ENCODE measurements around the gene EML2. TPM values are rescaled to one million over a fixed set of nuclear protein-coding genes. Genes with fewer than 3 reads are reported as not detected.

EML2 gene
- total RNA-seq, 1 donor from 2014 or later, result 24.6 TPM

GRCh38 chr19:45640849-45641273, 1.7 kb upstream of the EML2 start:
- peaks cover 15% of the 10 kb centered on the region for H3K4me1 Mint-ChIP-seq (ENCODE audit: low read depth, unreplicated experiment)
- H3K9me3 ChIP-seq (ENCODE audit: insufficient read depth, low read depth, low read length), result no peaks in the 10 kb centered on the region
- peak overlapping the region; percentile 35 for H3K4me3 ChIP-seq (ENCODE audit: insufficient read depth, low read depth, low read length)
- H3K79me2 ChIP-seq (ENCODE audit: insufficient read depth, low read length), result peaks cover 8% of the 10 kb centered on the region
- no peak overlapping the region for H3K9ac ChIP-seq (ENCODE audit: low read length)
- no peaks in the 10 kb centered on the region for H3K27me3 Mint-ChIP-seq (ENCODE audit: low read depth, unreplicated experiment)
- peaks cover 2% of the 10 kb centered on the region for H3K9me3 Mint-ChIP-seq (ENCODE audit: unreplicated experiment)
- H3K27ac ChIP-seq (ENCODE audit: low read depth, low read length), result no peak overlapping the region
- peak overlapping the region; percentile 80 for H3K4me3 Mint-ChIP-seq (ENCODE audit: unreplicated experiment)
- FAIRE-seq (no peak), DNase-seq (ENCODE audit: low read depth) (no peak)
- no peaks in the 10 kb centered on the region for H3K36me3 ChIP-seq (ENCODE audit: insufficient read depth, low read length)
- H3K4me2 ChIP-seq (ENCODE audit: low read length), result peak overlapping the region; percentile 72
- TF ChIP-seq CTCF (IDR thresholded peaks at IDR 0.05; ENCODE audit: insufficient read depth, low read depth, low read length) (no peak), EZH2 (IDR thresholded peaks at IDR 0.05; ENCODE audit: insufficient read depth, low read length) (no peak)
- H3K36me3 Mint-ChIP-seq (ENCODE audit: low read depth, unreplicated experiment), result peaks cover 4% of the 10 kb centered on the region
- H3K27me3 ChIP-seq (ENCODE audit: insufficient read depth, low read length), result no peaks in the 10 kb centered on the region
- no peaks in the 10 kb centered on the region for H4K20me1 ChIP-seq (ENCODE audit: insufficient read depth, low read length)
- H3K27ac Mint-ChIP-seq (ENCODE audit: unreplicated experiment), result peak overlapping the region; percentile 94
- H2AFZ ChIP-seq (ENCODE audit: low read depth, low read length), result peak overlapping the region; percentile 77
- peaks cover 36% of the 10 kb centered on the region for H3K4me1 ChIP-seq (ENCODE audit: insufficient read depth, low read length)

- Histone ChIP-seq H3K9ac (ENCODE audit: low read length) (peak overlapping the region; percentile 82), H2AFZ (ENCODE audit: low read depth, low read length) (peak overlapping the region; percentile 58)
Measured at GRCh38 chr19:45637890-45638667, 1.1 kb downstream of the EML2 start.

More at GRCh38 chr19:45637890-45638667, 1.1 kb downstream of the EML2 start:
- H3K4me3 ChIP-seq (ENCODE audit: insufficient read depth, low read depth, low read length), result peak overlapping the region; percentile 84
- Mint-ChIP-seq H3K27ac (ENCODE audit: unreplicated experiment) (peak overlapping the region; percentile 58), H3K4me1 (ENCODE audit: low read depth, unreplicated experiment) (peaks cover 12% of the 10 kb centered on the region), H3K9me3 (ENCODE audit: unreplicated experiment) (no peaks in the 10 kb centered on the region), H3K4me3 (ENCODE audit: unreplicated experiment) (peak overlapping the region; percentile 88), H3K27me3 (ENCODE audit: low read depth, unreplicated experiment) (no peaks in the 10 kb centered on the region), H3K36me3 (ENCODE audit: low read depth, unreplicated experiment) (peaks cover 4% of the 10 kb centered on the region)
- H3K4me2 ChIP-seq (ENCODE audit: low read length), result peak overlapping the region; percentile 90
- peaks cover 8% of the 10 kb centered on the region for H3K79me2 ChIP-seq (ENCODE audit: insufficient read depth, low read length)
- FAIRE-seq (no peak), DNase-seq (ENCODE audit: low read depth) (peak; percentile 47)
- H3K4me1 ChIP-seq (ENCODE audit: insufficient read depth, low read length), result peaks cover 29% of the 10 kb centered on the region
- H4K20me1 ChIP-seq (ENCODE audit: insufficient read depth, low read length), result no peaks in the 10 kb centered on the region
- no peaks in the 10 kb centered on the region for H3K27me3 ChIP-seq (ENCODE audit: insufficient read depth, low read length)
- H3K36me3 ChIP-seq (ENCODE audit: insufficient read depth, low read length), result no peaks in the 10 kb centered on the region
- TF ChIP-seq CTCF (IDR thresholded peaks at IDR 0.05; ENCODE audit: insufficient read depth, low read depth, low read length) (no peak), EZH2 (IDR thresholded peaks at IDR 0.05; ENCODE audit: insufficient read depth, low read length) (no peak)
- no peaks in the 10 kb centered on the region for H3K9me3 ChIP-seq (ENCODE audit: insufficient read depth, low read depth, low read length)
- H3K27ac ChIP-seq (ENCODE audit: low read depth, low read length), result no peak overlapping the region
